HepG2 (cell line): ENCODE data around the gene DAPP1. TPM values are rescaled to one million over a fixed set of nuclear protein-coding genes. Genes with fewer than 3 reads are reported as not detected.

ENCODE experiments used
- ATAC-seq: fragments of 200-7000 bp; cut with Tn5 transposase; 3 replicates; pipeline ENCODE4 v1.9.1; 2020; ENCODE audit warnings: mild to moderate bottlenecking, moderate library complexity
- BruUV-seq: library from RNA; stranded (reverse); fragments of 400-500 nt; replicated peaks from 2 replicates; lab custom pipeline; 2021; lab: Mats Ljungman, UMichigan
- CTCF ChIA-PET: fragments of 300-600 bp; formaldehyde crosslinking; extraction: SDS; loops from one replicate; lab custom pipeline; 2021; ENCODE audit warnings: low total read pairs, inconsistent platforms, low intra/inter-chr PET ratio; lab: Yijun Ruan, JAX
- POLR2A ChIA-PET: fragments of 350-600 bp; sonication (Branson Sonifier 250); formaldehyde crosslinking; loops from one replicate; lab custom pipeline; 2020; ENCODE audit warnings: antibody characterized with exemption, inconsistent platforms; lab: Yijun Ruan, JAX
- DNase-seq: peaks from one replicate; pipeline ENCODE4 v3.0.0-alpha.2; 2015; ENCODE audit warnings: low spot score
- FAIRE-seq: peaks from 3 replicates; lab custom pipeline; 2011; peaks lifted over from hg19 to GRCh38; lab: Jason Lieb, UNC
- H2AFZ ChIP-seq: one replicate; pipeline ENCODE4 v1.6.1; 2011; ENCODE audit warnings: low read length, inconsistent platforms
- H3K27ac ChIP-seq: fragments of 300-600 bp; 3 replicates; pipeline ENCODE4 v1.8.0; 2011; ENCODE audit warnings: mixed run types, mild to moderate bottlenecking, mixed read lengths, low read length, inconsistent platforms; ENCODE audit not compliant: insufficient read depth; ENCODE audit errors: extremely low read length
- H3K27me3 ChIP-seq, 2 experiments: fragments of 200-600 bp in 1 of 2; 2 replicates in 1 of 2; 3 replicates in 1 of 2; pipeline versions ENCODE4 v1.6.0 to v1.8.0; 2011; ENCODE audit warnings: low read length in 2 of 2, mild to moderate bottlenecking in 2 of 2, moderate library complexity in 2 of 2, inconsistent platforms in 1 of 2; ENCODE audit not compliant: insufficient read depth in 2 of 2, control insufficient read depth in 1 of 2
- H3K36me3 ChIP-seq, 2 experiments: fragments of 200-600 bp in 1 of 2; replicated peaks in 1 of 2; 2 replicates in 1 of 2; 3 replicates in 1 of 2; pipeline versions ENCODE4 v1.5.1 to v1.8.0; 2011; ENCODE audit warnings: low read length in 2 of 2, inconsistent platforms in 1 of 2; ENCODE audit not compliant: insufficient read depth in 2 of 2, control insufficient read depth in 1 of 2
- H3K4me1 ChIP-seq: 2 replicates; pipeline ENCODE4 v1.5.1; 2012; ENCODE audit warnings: low read length, inconsistent platforms; ENCODE audit not compliant: insufficient read depth
- H3K4me2 ChIP-seq: 2 replicates; pipeline ENCODE4 v1.6.0; 2011; ENCODE audit warnings: low read depth, low read length, inconsistent platforms
- H3K4me3 ChIP-seq, 3 experiments: fragments of 200-600 bp in 1 of 3; sonication (generic), shearing (Covaris generic) in 1 of 3; replicated peaks in 1 of 3; 2 replicates each; pipeline ENCODE4 v1.5.1; 2011 to 2016; ENCODE audit warnings: low read length in 3 of 3, inconsistent platforms in 2 of 3, low read depth in 2 of 3, mild to moderate bottlenecking in 2 of 3, control low read depth in 1 of 3, mixed read lengths in 1 of 3; ENCODE audit not compliant: insufficient read depth in 1 of 3
- H3K79me2 ChIP-seq: one replicate; pipeline ENCODE4 v1.6.1; 2011; ENCODE audit warnings: low read length, inconsistent platforms; ENCODE audit not compliant: insufficient read depth
- H3K9ac ChIP-seq: 2 replicates; pipeline ENCODE4 v1.6.0; 2011; ENCODE audit warnings: mild to moderate bottlenecking, low read depth, low read length, inconsistent platforms; ENCODE audit not compliant: insufficient read depth
- H3K9me3 ChIP-seq: 2 replicates; pipeline ENCODE4 v1.5.1; 2012; ENCODE audit warnings: mild to moderate bottlenecking, low read length
- H4K20me1 ChIP-seq: 2 replicates; pipeline ENCODE4 v1.6.0; 2011; ENCODE audit warnings: inconsistent platforms, mild to moderate bottlenecking, low read length, moderate library complexity; ENCODE audit not compliant: insufficient read depth
- MED1 ChIP-seq: sonication (generic); formaldehyde crosslinking; IDR thresholded peaks from 2 replicates; pipeline ENCODE4 v1.4.0; 2020; ENCODE audit warnings: missing genetic modification reagents
- SMYD3 ChIP-seq: sonication (generic); formaldehyde crosslinking; IDR thresholded peaks from 2 replicates; pipeline ENCODE4 v1.8.1; 2023; ENCODE audit warnings: mild to moderate bottlenecking, missing genetic modification reagents
- ZNF343 ChIP-seq: sonication (generic); formaldehyde crosslinking; IDR thresholded peaks from 2 replicates; pipeline ENCODE4 v1.4.0; 2020; ENCODE audit warnings: mild to moderate bottlenecking, missing genetic modification reagents
- ZNF431 ChIP-seq: sonication (generic); formaldehyde crosslinking; IDR thresholded peaks from 2 replicates; pipeline ENCODE4 v1.9.0; 2022; ENCODE audit warnings: missing genetic modification reagents, low read depth, mild to moderate bottlenecking, borderline replicate concordance
- ZNF747 ChIP-seq: sonication (generic); formaldehyde crosslinking; IDR thresholded peaks from 2 replicates; pipeline ENCODE4 v1.8.1; 2023; ENCODE audit warnings: missing genetic modification reagents, mild to moderate bottlenecking, borderline replicate concordance
- ZNF841 ChIP-seq: sonication (generic); formaldehyde crosslinking; IDR thresholded peaks from 2 replicates; pipeline ENCODE4 v1.8.1; 2023; ENCODE audit warnings: missing genetic modification reagents, borderline replicate concordance
- ZSCAN31 ChIP-seq: sonication (generic); formaldehyde crosslinking; IDR thresholded peaks from 2 replicates; pipeline ENCODE4 v1.5.0; 2020; ENCODE audit warnings: low read depth, mild to moderate bottlenecking, missing genetic modification reagents
- WGBS: methylation state at CpG from one replicate; pipeline ENCODE4 v1.1.6; 2017; ENCODE audit warnings: low lambda C conversion rate; 5-methylcytosine and 5-hydroxymethylcytosine counted together
- in situ Hi-C: cut with HindIII; loops from 2 replicates; pipeline ENCODE4 v1.10.0; 2017; ENCODE audit warnings: low pct_unique_long_range_greater_than_20kb; ENCODE audit not compliant: extremely low pct_ligation_motif_present
- intact Hi-C: fragments of 100-400 bp; cut with micrococcal nuclease; formaldehyde crosslinking; loops from one replicate; pipeline ENCODE4 v1.10.0; 2022; ENCODE audit not compliant: unreplicated experiment
- polyA plus RNA-seq, 8 experiments: library from polyadenylated mRNA; depleted of rRNA in 3 of 8; stranded (reverse) in 7 of 8; unstranded in 1 of 8; fragments of >200 nt; fragmentation: Illumina TruSeq in 4 of 8; extraction: Trizol in 4 of 8; gene quantifications; 2 replicates each; pipeline versions ENCODE4 v1.2.1 to v1.2.3, GENCODE V29; 2011 to 2016; ENCODE audit warnings: low read depth in 4 of 8, missing spikeins in 1 of 8, mixed read lengths in 1 of 8; ENCODE audit not compliant: insufficient read depth in 1 of 8
- total RNA-seq, 5 experiments: library from RNA; depleted of rRNA; stranded (reverse); fragments of >200 nt; fragmentation: Illumina TruSeq; extraction: Trizol; gene quantifications; 2 replicates each; pipeline ENCODE4 v1.2.3, GENCODE V29; 2016; ENCODE audit warnings: low read depth in 1 of 5
- TF ChIP-seq, protein P1 (sequence below): sonication (generic); formaldehyde crosslinking; IDR thresholded peaks from 2 replicates; pipeline ENCODE4 v1.4.0; 2020; ENCODE audit warnings: mild to moderate bottlenecking, missing genetic modification reagents
- TF ChIP-seq, protein P2 (sequence below): sonication (generic); formaldehyde crosslinking; IDR thresholded peaks from 2 replicates; pipeline ENCODE4 v1.4.0; 2020; ENCODE audit warnings: missing genetic modification reagents, mild to moderate bottlenecking, borderline replicate concordance

DAPP1 gene
- total and polyA plus RNA-seq, 2 of the 13 experiments (the other 11 are each of a cell fraction or from before 2014, with no cell fraction given), result not detected

DNA sequence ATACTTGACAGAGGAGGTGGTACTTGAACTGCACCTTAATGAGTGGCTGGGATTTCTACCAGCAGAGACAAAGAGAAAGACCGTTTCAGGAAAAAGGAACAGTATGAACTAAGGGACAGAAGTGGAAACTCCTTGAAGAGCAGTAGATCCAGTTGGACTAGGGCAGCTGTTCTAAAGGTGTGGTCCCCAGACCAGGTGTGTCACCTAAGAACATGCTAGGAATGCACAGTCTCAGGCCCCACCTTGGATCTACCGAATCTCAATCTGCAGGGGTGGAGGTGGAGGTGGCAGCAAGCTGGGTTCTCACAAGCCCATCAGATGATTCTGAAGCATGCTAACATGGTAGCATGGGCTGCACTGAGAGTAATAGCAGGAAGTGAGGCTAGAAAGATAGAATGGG, 22.3 kb downstream of the DAPP1 start:
- intact Hi-C loops (no loop called here), in situ Hi-C loops (no loop called here)
- DNase-seq (no peak), ATAC-seq (no peak), FAIRE-seq (no peak)
- H3K79me2 ChIP-seq, result no peaks in the 10 kb centered on the region
- H3K4me3 ChIP-seq, result no peak overlapping the region
- POLR2A ChIA-PET, result no interaction called here
- no peaks in the 10 kb centered on the region for H3K4me1 ChIP-seq
- no peaks in the 10 kb centered on the region for H4K20me1 ChIP-seq
- TF ChIP-seq ZNF747 (CRISPR knock-in tag) (no peak), SMYD3 (CRISPR knock-in tag) (no peak)
- no TSS peak for BruUV-seq
- peaks cover 0 to 11% of the 10 kb centered on the region in 2 experiments; a peak in 1 of 5 replicates for H3K27me3 ChIP-seq
- H2AFZ ChIP-seq, result no peak overlapping the region
- no peaks in the 10 kb centered on the region for H3K36me3 ChIP-seq
- no peak overlapping the region for H3K27ac ChIP-seq
- no peak overlapping the region for H3K9ac ChIP-seq
- H3K4me2 ChIP-seq, result no peak overlapping the region
- 2% methylated on average over 2 of the region's 2 CpGs for WGBS
- no peaks in the 10 kb centered on the region for H3K9me3 ChIP-seq
- CTCF ChIA-PET, result no interaction called here

GRCh38 chr4:99841129-99841528, 24.5 kb downstream of the DAPP1 start:
- no peaks in the 10 kb centered on the region for H3K9me3 ChIP-seq
- no peak overlapping the region for H3K4me3 ChIP-seq
- no peak overlapping the region for H3K27ac ChIP-seq
- H2AFZ ChIP-seq, result no peak overlapping the region
- 53% methylated on average over 4 of the region's 4 CpGs for WGBS
- in situ Hi-C loops (no loop called here), intact Hi-C loops (no loop called here)
- FAIRE-seq (no peak), DNase-seq (no peak), ATAC-seq (no peak)
- ChIA-PET CTCF (no interaction called here), POLR2A (no interaction called here)
- H3K4me2 ChIP-seq, result no peak overlapping the region
- H3K27me3 ChIP-seq, result peaks cover 0 to 3% of the 10 kb centered on the region in 2 experiments; a peak in 1 of 5 replicates
- no TSS peak for BruUV-seq
- H3K79me2 ChIP-seq, result no peaks in the 10 kb centered on the region
- H3K36me3 ChIP-seq, result no peaks in the 10 kb centered on the region
- TF ChIP-seq ZNF431 (CRISPR knock-in tag) (no peak), ZSCAN31 (CRISPR knock-in tag) (no peak), ZNF343 (CRISPR knock-in tag) (no peak), ZNF841 (CRISPR knock-in tag) (no peak), MED1 (CRISPR knock-in tag) (no peak)
- TF ChIP-seq, protein P1, sequence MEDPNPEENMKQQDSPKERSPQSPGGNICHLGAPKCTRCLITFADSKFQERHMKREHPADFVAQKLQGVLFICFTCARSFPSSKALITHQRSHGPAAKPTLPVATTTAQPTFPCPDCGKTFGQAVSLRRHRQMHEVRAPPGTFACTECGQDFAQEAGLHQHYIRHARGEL, result no peak
- TF ChIP-seq, protein P2, sequence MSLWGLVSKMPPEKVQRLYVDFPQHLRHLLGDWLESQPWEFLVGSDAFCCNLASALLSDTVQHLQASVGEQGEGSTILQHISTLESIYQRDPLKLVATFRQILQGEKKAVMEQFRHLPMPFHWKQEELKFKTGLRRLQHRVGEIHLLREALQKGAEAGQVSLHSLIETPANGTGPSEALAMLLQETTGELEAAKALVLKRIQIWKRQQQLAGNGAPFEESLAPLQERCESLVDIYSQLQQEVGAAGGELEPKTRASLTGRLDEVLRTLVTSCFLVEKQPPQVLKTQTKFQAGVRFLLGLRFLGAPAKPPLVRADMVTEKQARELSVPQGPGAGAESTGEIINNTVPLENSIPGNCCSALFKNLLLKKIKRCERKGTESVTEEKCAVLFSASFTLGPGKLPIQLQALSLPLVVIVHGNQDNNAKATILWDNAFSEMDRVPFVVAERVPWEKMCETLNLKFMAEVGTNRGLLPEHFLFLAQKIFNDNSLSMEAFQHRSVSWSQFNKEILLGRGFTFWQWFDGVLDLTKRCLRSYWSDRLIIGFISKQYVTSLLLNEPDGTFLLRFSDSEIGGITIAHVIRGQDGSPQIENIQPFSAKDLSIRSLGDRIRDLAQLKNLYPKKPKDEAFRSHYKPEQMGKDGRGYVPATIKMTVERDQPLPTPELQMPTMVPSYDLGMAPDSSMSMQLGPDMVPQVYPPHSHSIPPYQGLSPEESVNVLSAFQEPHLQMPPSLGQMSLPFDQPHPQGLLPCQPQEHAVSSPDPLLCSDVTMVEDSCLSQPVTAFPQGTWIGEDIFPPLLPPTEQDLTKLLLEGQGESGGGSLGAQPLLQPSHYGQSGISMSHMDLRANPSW (CRISPR knock-in tag), result no peak
- H3K9ac ChIP-seq, result no peak overlapping the region
- no peaks in the 10 kb centered on the region for H4K20me1 ChIP-seq
- no peaks in the 10 kb centered on the region for H3K4me1 ChIP-seq
